ENCODE measurements around the gene SALL2. TPM values are rescaled to one million over a fixed set of nuclear protein-coding genes. Genes with fewer than 3 reads are reported as not detected.
A peak's percentile ranks its signal among the peaks of the same experiment; 100 is the strongest.

SALL2 gene
- total RNA-seq, 6 experiments from 2014 or later = 0.40 to 2.9 (median 0.69) TPM

GRCh38 chr14:21529515-21529914 lies 3.4 kb upstream of the SALL2 start:
- 100% methylated on average over 1 of the region's 1 CpG for WGBS (ENCODE audit: insufficient coverage, low coverage, low lambda C conversion rate, missing lambda C conversion rate)
- no peak for DNase-seq
- TF ChIP-seq CTCF (IDR thresholded peaks at IDR 0.05) (no peak), POLR2A (IDR thresholded peaks at IDR 0.05) (no peak)
- intact Hi-C loops (cut with DNase I) = no loop called here
- no peak for ATAC-seq
- no peaks in the 10 kb centered on the region for H3K36me3 ChIP-seq
- H3K27me3 ChIP-seq = no peaks in the 10 kb centered on the region
- H3K9me3 ChIP-seq = no peaks in the 10 kb centered on the region
- no peaks in the 10 kb centered on the region for H3K4me1 ChIP-seq
- H3K27ac ChIP-seq = no peak overlapping the region
- H3K4me3 ChIP-seq = no peak overlapping the region

GRCh38 chr14:21528381-21529348 lies 2.5 kb upstream of the SALL2 start:
- no peak overlapping the region for H3K4me3 ChIP-seq
- H3K36me3 ChIP-seq = no peaks in the 10 kb centered on the region
- WGBS (ENCODE audit: insufficient coverage, low coverage, low lambda C conversion rate, missing lambda C conversion rate) = 65% methylated on average over 4 of the region's 4 CpGs
- ATAC-seq = no peak
- no peak for TF ChIP-seq POLR2A (IDR thresholded peaks at IDR 0.05)
- no peak for TF ChIP-seq CTCF (IDR thresholded peaks at IDR 0.05)
- H3K27ac ChIP-seq = no peak overlapping the region
- no peak for DNase-seq
- no peaks in the 10 kb centered on the region for H3K4me1 ChIP-seq
- H3K9me3 ChIP-seq = no peaks in the 10 kb centered on the region
- intact Hi-C loops (cut with DNase I) = no loop called here
- no peaks in the 10 kb centered on the region for H3K27me3 ChIP-seq

DNA sequence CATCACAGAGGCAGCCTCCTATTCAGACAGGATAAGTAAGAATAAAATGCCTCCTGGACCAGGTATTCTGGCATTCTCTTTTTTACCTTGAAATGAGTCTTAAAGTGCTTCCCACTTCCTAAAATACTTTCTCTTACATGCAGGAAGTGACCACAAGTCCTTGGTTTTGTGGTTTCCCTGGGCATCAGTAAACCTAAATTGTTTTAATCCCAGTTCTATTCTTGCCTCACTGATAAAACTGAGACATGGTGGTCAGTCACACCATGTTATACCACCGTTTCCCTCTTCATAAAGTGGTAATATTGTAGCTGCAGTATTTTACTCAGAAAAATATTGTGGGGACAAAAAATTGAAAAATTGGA lies 1.2 kb upstream of the SALL2 start:
- no peak overlapping the region for H3K4me3 ChIP-seq
- H3K36me3 ChIP-seq = no peaks in the 10 kb centered on the region
- DNase-seq (no peak), ATAC-seq (no peak)
- 53% methylated on average over 1 of the region's 1 CpG for WGBS (ENCODE audit: insufficient coverage, low coverage, low lambda C conversion rate, missing lambda C conversion rate)
- no peak overlapping the region for H3K27ac ChIP-seq
- H3K27me3 ChIP-seq = no peaks in the 10 kb centered on the region
- no peaks in the 10 kb centered on the region for H3K9me3 ChIP-seq
- no peak for TF ChIP-seq CTCF (IDR thresholded peaks at IDR 0.05)
- no peak for TF ChIP-seq POLR2A (IDR thresholded peaks at IDR 0.05)
- intact Hi-C loops (cut with DNase I) = no loop called here
- H3K4me1 ChIP-seq = no peaks in the 10 kb centered on the region

- H3K9me3 ChIP-seq = no peaks in the 10 kb centered on the region
- peak overlapping the region; percentile 30 to 53 (median 45) for H3K4me3 ChIP-seq
- no peak overlapping the region for H3K27ac ChIP-seq
- intact Hi-C loops (cut with DNase I) = no loop called here
- no peaks in the 10 kb centered on the region for H3K36me3 ChIP-seq
- DNase-seq = no peak
- 35% methylated on average over 7 of the region's 13 CpGs for WGBS (ENCODE audit: insufficient coverage, low coverage, low lambda C conversion rate, missing lambda C conversion rate)
- H3K27me3 ChIP-seq = no peaks in the 10 kb centered on the region
- TF ChIP-seq CTCF (IDR thresholded peaks at IDR 0.05) (no peak), POLR2A (IDR thresholded peaks at IDR 0.05) (no peak)
- no peaks in the 10 kb centered on the region for H3K4me1 ChIP-seq
- ATAC-seq = no peak
Observed at GRCh38 chr14:21526672-21527317, 649 bp upstream of the SALL2 start.
